ENCODE results near the gene PDE9A. TPM values are rescaled to one million over a fixed set of nuclear protein-coding genes. Genes with fewer than 3 reads are reported as not detected.

PDE9A gene
- total and polyA plus RNA-seq, 4 experiments from 2014 or later, result 2.2 to 9.2 (median 5.3) TPM

GRCh38 chr21:42733874-42734273 lies 80.5 kb downstream of the PDE9A start:
- CTCF ChIA-PET (ENCODE audit: partially characterized antibody), result interaction anchor here (1.2 kb wide), 1 partner anchor 8 kb away, joined by 3 read pairs; no protein-coding TSS in a partner anchor
- H3K4me3 ChIP-seq (ENCODE audit: low read length in 2 of 2), result no peak overlapping the region
- Mint-ChIP-seq H3K4me3 (peak overlapping the region in 3 of 8 donors; percentile 36 to 81 (median 47)), H3K27ac (peak overlapping the region in 6 of 7 donors; percentile 36 to 95 (median 76)), H3K9me3 (peaks cover 0 to 9% (median 3%) of the 10 kb centered on the region in 8 donors), H3K4me1 (peaks cover 20 to 52% (median 41%) of the 10 kb centered on the region in 4 donors), H3K36me3 (peaks cover 8 to 13% of the 10 kb centered on the region in 2 donors), H3K27me3 (peaks cover 1 to 5% of the 10 kb centered on the region in 2 donors)
- no peaks in the 10 kb centered on the region for H3K36me3 ChIP-seq (ENCODE audit: insufficient read depth, low read length)
- POLR2A ChIA-PET (ENCODE audit: partially characterized antibody), result interaction anchor here (2.3 to 6.0 kb wide), 2 partner anchors 13 to 50 kb away, joined by 8 to 64 read pairs; no protein-coding TSS in a partner anchor
- no peak for DNase-seq
- intact Hi-C loops (cut with micrococcal nuclease), result no loop called here
- H3K27ac ChIP-seq (ENCODE audit: low read depth, low read length), result no peak overlapping the region
- H3K9me3 ChIP-seq (ENCODE audit: control insufficient read depth in 1 of 2, low read length in 2 of 2), result no peaks in the 10 kb centered on the region
- peaks cover 42% of the 10 kb centered on the region for H3K4me1 ChIP-seq (ENCODE audit: insufficient read depth, low read length)
- no peaks in the 10 kb centered on the region for H3K27me3 ChIP-seq (ENCODE audit: insufficient read depth, low read length)

- peak overlapping the region in 6 of 8 donors; percentile 8 to 81 (median 64) for H3K4me3 Mint-ChIP-seq
- no peaks in the 10 kb centered on the region for H3K36me3 ChIP-seq (ENCODE audit: insufficient read depth, low read length)
- H3K27ac ChIP-seq (ENCODE audit: low read depth, low read length), result no peak overlapping the region
- CTCF ChIA-PET (ENCODE audit: partially characterized antibody), result interaction anchor here (1.2 kb wide), 1 partner anchor 8 kb away, joined by 3 read pairs; no protein-coding TSS in a partner anchor
- intact Hi-C loops (cut with micrococcal nuclease), result no loop called here
- H3K9me3 Mint-ChIP-seq, result peaks cover 0 to 4% (median 1%) of the 10 kb centered on the region in 8 donors
- peaks cover 43% of the 10 kb centered on the region for H3K4me1 ChIP-seq (ENCODE audit: insufficient read depth, low read length)
- no peak for DNase-seq
- POLR2A ChIA-PET (ENCODE audit: partially characterized antibody), result interaction anchor here (1.1 to 6.0 kb wide), 4 partner anchors 12 to 53 kb away, joined by 3 to 64 read pairs (median 6); no protein-coding TSS in a partner anchor
- no peaks in the 10 kb centered on the region for H3K27me3 ChIP-seq (ENCODE audit: insufficient read depth, low read length)
- H3K27ac Mint-ChIP-seq, result peak overlapping the region; percentile 33 to 95 (median 77)
- H3K4me3 ChIP-seq (ENCODE audit: low read length in 2 of 2), result no peak overlapping the region
- H3K4me1 Mint-ChIP-seq, result peaks cover 22 to 56% (median 42%) of the 10 kb centered on the region in 4 donors
- peaks cover 6 to 7% of the 10 kb centered on the region in 2 donors for H3K36me3 Mint-ChIP-seq
- H3K27me3 Mint-ChIP-seq, result peaks cover 0 to 1% of the 10 kb centered on the region in 2 donors
- H3K9me3 ChIP-seq (ENCODE audit: control insufficient read depth in 1 of 2, low read length in 2 of 2), result no peaks in the 10 kb centered on the region
Observed at GRCh38 chr21:42734323-42734971, 81.0 kb downstream of the PDE9A start.

GRCh38 chr21:42735061-42735460 lies 81.6 kb downstream of the PDE9A start:
- Histone ChIP-seq H3K4me1 (ENCODE audit: insufficient read depth, low read length) (peaks cover 43% of the 10 kb centered on the region), H3K27me3 (ENCODE audit: insufficient read depth, low read length) (no peaks in the 10 kb centered on the region), H3K27ac (ENCODE audit: low read depth, low read length) (no peak overlapping the region), H3K36me3 (ENCODE audit: insufficient read depth, low read length) (no peaks in the 10 kb centered on the region), H3K9me3 (ENCODE audit: control insufficient read depth in 1 of 2, low read length in 2 of 2) (no peaks in the 10 kb centered on the region), H3K4me3 (ENCODE audit: low read length in 2 of 2) (no peak overlapping the region)
- no peak for DNase-seq
- Mint-ChIP-seq H3K9me3 (no peaks in the 10 kb centered on the region), H3K36me3 (peaks cover 1 to 3% of the 10 kb centered on the region in 2 donors), H3K27ac (peak overlapping the region in 4 of 7 donors; percentile 75 to 95 (median 85)), H3K27me3 (peaks cover 0 to 1% of the 10 kb centered on the region in 2 donors), H3K4me1 (peaks cover 22 to 58% (median 42%) of the 10 kb centered on the region in 4 donors), H3K4me3 (peak overlapping the region in 3 of 8 donors; percentile 32 to 34 (median 34))
- ChIA-PET POLR2A (ENCODE audit: partially characterized antibody) (interaction anchor here (1.1 to 6.0 kb wide), 4 partner anchors 12 to 53 kb away, joined by 3 to 64 read pairs (median 6); no protein-coding TSS in a partner anchor), CTCF (ENCODE audit: partially characterized antibody) (no interaction called here)
- intact Hi-C loops (cut with micrococcal nuclease), result no loop called here

- H3K4me1 ChIP-seq (ENCODE audit: insufficient read depth, low read length), result peaks cover 43% of the 10 kb centered on the region
- H3K27ac ChIP-seq (ENCODE audit: low read depth, low read length), result no peak overlapping the region
- H3K36me3 ChIP-seq (ENCODE audit: insufficient read depth, low read length), result no peaks in the 10 kb centered on the region
- no peak for DNase-seq
- H3K4me3 ChIP-seq (ENCODE audit: low read length in 2 of 2), result no peak overlapping the region
- H3K36me3 Mint-ChIP-seq, result peaks cover 1 to 3% of the 10 kb centered on the region in 2 donors
- CTCF ChIA-PET (ENCODE audit: partially characterized antibody), result no interaction called here
- POLR2A ChIA-PET (ENCODE audit: partially characterized antibody), result interaction anchor here (1.3 to 6.0 kb wide), 2 partner anchors 11 to 54 kb away, joined by 4 to 64 read pairs; no protein-coding TSS in a partner anchor
- H3K9me3 ChIP-seq (ENCODE audit: control insufficient read depth in 1 of 2, low read length in 2 of 2), result no peaks in the 10 kb centered on the region
- no peaks in the 10 kb centered on the region for H3K9me3 Mint-ChIP-seq
- H3K4me1 Mint-ChIP-seq, result peaks cover 22 to 58% (median 42%) of the 10 kb centered on the region in 4 donors
- peak overlapping the region in 4 of 7 donors; percentile 10 to 87 (median 76) for H3K27ac Mint-ChIP-seq
- H3K27me3 ChIP-seq (ENCODE audit: insufficient read depth, low read length), result no peaks in the 10 kb centered on the region
- H3K27me3 Mint-ChIP-seq, result no peaks in the 10 kb centered on the region
- peak overlapping the region in 3 of 8 donors; percentile 5 to 58 (median 30) for H3K4me3 Mint-ChIP-seq
- intact Hi-C loops (cut with micrococcal nuclease), result no loop called here
Observed at GRCh38 chr21:42735944-42736343, 82.5 kb downstream of the PDE9A start.

GRCh38 chr21:42736646-42737350 lies 83.4 kb downstream of the PDE9A start:
- no peaks in the 10 kb centered on the region for H3K36me3 ChIP-seq (ENCODE audit: insufficient read depth, low read length)
- H3K36me3 Mint-ChIP-seq, result peaks cover 1 to 3% of the 10 kb centered on the region in 2 donors
- H3K4me1 ChIP-seq (ENCODE audit: insufficient read depth, low read length), result peaks cover 43% of the 10 kb centered on the region
- H3K27ac ChIP-seq (ENCODE audit: low read depth, low read length), result peak overlapping the region; percentile 56
- H3K27ac Mint-ChIP-seq, result peak overlapping the region in 6 of 7 donors; percentile 96 to 100 (median 98)
- H3K4me1 Mint-ChIP-seq, result peaks cover 22 to 58% (median 41%) of the 10 kb centered on the region in 4 donors
- ChIA-PET CTCF (ENCODE audit: partially characterized antibody) (interaction anchor here (2.4 kb wide), 1 partner anchor 11 kb away, joined by 10 read pairs; no protein-coding TSS in a partner anchor), POLR2A (ENCODE audit: partially characterized antibody) (interaction anchor here (1.3 to 6.0 kb wide), 4 partner anchors 10 to 53 kb away, joined by 3 to 64 read pairs (median 6); no protein-coding TSS in a partner anchor)
- H3K4me3 ChIP-seq (ENCODE audit: low read length in 2 of 2), result no peak overlapping the region
- H3K27me3 Mint-ChIP-seq, result no peaks in the 10 kb centered on the region
- no peak for DNase-seq
- H3K4me3 Mint-ChIP-seq, result peak overlapping the region in 2 of 8 donors; percentile 10 to 49
- no peaks in the 10 kb centered on the region for H3K27me3 ChIP-seq (ENCODE audit: insufficient read depth, low read length)
- intact Hi-C loops (cut with micrococcal nuclease), result no loop called here
- no peaks in the 10 kb centered on the region for H3K9me3 Mint-ChIP-seq
- no peaks in the 10 kb centered on the region for H3K9me3 ChIP-seq (ENCODE audit: control insufficient read depth in 1 of 2, low read length in 2 of 2)

GRCh38 chr21:42737951-42738590 lies 84.7 kb downstream of the PDE9A start:
- Mint-ChIP-seq H3K27ac (peak overlapping the region; percentile 85 to 100 (median 98)), H3K27me3 (no peaks in the 10 kb centered on the region), H3K36me3 (peaks cover 1 to 3% of the 10 kb centered on the region in 2 donors), H3K4me3 (peak overlapping the region; percentile 63 to 84 (median 79)), H3K4me1 (peaks cover 22 to 58% (median 41%) of the 10 kb centered on the region in 4 donors), H3K9me3 (no peaks in the 10 kb centered on the region)
- POLR2A ChIA-PET (ENCODE audit: partially characterized antibody), result interaction anchor here (0.7 to 6.0 kb wide), 4 partner anchors 9 to 428 kb away, joined by 3 to 64 read pairs (median 6); no protein-coding TSS in a partner anchor
- Histone ChIP-seq H3K27me3 (ENCODE audit: insufficient read depth, low read length) (no peaks in the 10 kb centered on the region), H3K27ac (ENCODE audit: low read depth, low read length) (peak overlapping the region; percentile 56), H3K9me3 (ENCODE audit: control insufficient read depth in 1 of 2, low read length in 2 of 2) (no peaks in the 10 kb centered on the region), H3K4me1 (ENCODE audit: insufficient read depth, low read length) (peaks cover 43% of the 10 kb centered on the region), H3K4me3 (ENCODE audit: low read length in 2 of 2) (no peak overlapping the region), H3K36me3 (ENCODE audit: insufficient read depth, low read length) (no peaks in the 10 kb centered on the region)
- CTCF ChIA-PET (ENCODE audit: partially characterized antibody), result interaction anchor here (2.4 kb wide), 1 partner anchor 10 kb away, joined by 10 read pairs; no protein-coding TSS in a partner anchor
- DNase-seq, result peak in 4 of 5 donors; percentile 36 to 65 (median 43)
- intact Hi-C loops (cut with micrococcal nuclease), result no loop called here
